Kidney epithelial cell (primary cell): ENCODE measurements around the gene ZNF148. TPM values are rescaled to one million over a fixed set of nuclear protein-coding genes. Genes with fewer than 3 reads are reported as not detected.

Source experiments
- DNase-seq: peaks from one replicate; pipeline ENCODE4 v3.0.0-alpha.2; 2010; ENCODE audit warnings: low read depth
- H3K27me3 ChIP-seq: 2 replicates; pipeline ENCODE4 v1.6.0; 2011; ENCODE audit warnings: low read length; ENCODE audit not compliant: control insufficient read depth, insufficient read depth
- H3K36me3 ChIP-seq: 2 replicates; pipeline ENCODE4 v1.5.1; 2011; ENCODE audit warnings: low read length; ENCODE audit not compliant: control insufficient read depth, insufficient read depth
- H3K4me3 ChIP-seq: 2 replicates; pipeline ENCODE4 v1.5.1; 2011; ENCODE audit warnings: low read depth, mild to moderate bottlenecking, control low read depth, low read length
- total RNA-seq: library from RNA; depleted of rRNA; stranded (reverse); fragments of >200 nt; gene quantifications from 2 replicates; pipeline ENCODE4 v1.2.3, GENCODE V29; 2015
- TF ChIP-seq, protein P1 (sequence below): IDR thresholded peaks from 2 replicates; pipeline ENCODE4 v1.5.1; 2011; ENCODE audit warnings: mild to moderate bottlenecking, moderate library complexity, low read length, control low read depth, inconsistent platforms; ENCODE audit not compliant: insufficient read depth, poor library complexity, severe bottlenecking

Gene ZNF148
- total RNA-seq, 1 donor from 2014 or later = 22.8 TPM

DNA sequence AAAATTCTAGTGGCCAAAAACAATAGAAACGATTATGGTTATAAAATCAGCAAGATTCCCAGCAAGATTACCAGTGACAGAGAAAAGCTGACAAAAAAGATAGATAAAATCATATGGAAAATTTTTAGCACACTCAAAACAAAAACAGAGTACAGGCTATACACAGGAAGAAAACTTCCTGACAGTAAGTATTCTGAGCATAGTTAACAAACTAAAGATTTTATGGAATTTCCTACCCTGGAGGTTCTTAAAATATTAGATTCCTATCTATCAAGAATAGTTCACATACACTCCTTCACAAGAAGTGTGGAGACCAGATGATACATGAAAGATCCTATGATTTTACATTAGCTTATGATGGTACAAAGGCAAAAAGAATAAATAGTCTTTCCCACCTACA lies 50.8 kb downstream of the ZNF148 start:
- H3K27me3 ChIP-seq = no peaks in the 10 kb centered on the region
- TF ChIP-seq, protein P1, sequence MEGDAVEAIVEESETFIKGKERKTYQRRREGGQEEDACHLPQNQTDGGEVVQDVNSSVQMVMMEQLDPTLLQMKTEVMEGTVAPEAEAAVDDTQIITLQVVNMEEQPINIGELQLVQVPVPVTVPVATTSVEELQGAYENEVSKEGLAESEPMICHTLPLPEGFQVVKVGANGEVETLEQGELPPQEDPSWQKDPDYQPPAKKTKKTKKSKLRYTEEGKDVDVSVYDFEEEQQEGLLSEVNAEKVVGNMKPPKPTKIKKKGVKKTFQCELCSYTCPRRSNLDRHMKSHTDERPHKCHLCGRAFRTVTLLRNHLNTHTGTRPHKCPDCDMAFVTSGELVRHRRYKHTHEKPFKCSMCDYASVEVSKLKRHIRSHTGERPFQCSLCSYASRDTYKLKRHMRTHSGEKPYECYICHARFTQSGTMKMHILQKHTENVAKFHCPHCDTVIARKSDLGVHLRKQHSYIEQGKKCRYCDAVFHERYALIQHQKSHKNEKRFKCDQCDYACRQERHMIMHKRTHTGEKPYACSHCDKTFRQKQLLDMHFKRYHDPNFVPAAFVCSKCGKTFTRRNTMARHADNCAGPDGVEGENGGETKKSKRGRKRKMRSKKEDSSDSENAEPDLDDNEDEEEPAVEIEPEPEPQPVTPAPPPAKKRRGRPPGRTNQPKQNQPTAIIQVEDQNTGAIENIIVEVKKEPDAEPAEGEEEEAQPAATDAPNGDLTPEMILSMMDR = no peak
- no peak for DNase-seq
- H3K36me3 ChIP-seq = no peaks in the 10 kb centered on the region
- H3K4me3 ChIP-seq = no peak overlapping the region

DNA sequence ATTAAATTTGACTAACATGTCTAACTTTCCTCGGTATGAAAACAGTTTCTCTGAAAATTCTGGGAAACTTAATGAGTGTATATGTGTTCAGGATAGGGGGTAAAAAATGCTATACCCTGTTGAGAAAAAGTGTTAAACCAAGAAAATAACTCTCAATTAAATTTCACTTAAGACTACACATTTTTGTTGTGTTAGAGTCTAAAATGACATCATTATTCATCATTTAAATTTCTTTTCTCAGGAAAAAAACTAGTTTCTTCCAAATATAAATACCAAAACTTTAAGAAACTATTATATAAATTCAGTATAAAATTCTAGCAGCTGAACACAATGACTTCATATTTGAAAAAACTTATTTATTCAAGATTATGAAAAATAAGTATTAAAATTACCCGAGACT lies 52.2 kb downstream of the ZNF148 start:
- no peaks in the 10 kb centered on the region for H3K27me3 ChIP-seq
- no peaks in the 10 kb centered on the region for H3K36me3 ChIP-seq
- TF ChIP-seq, protein P1 = no peak
- DNase-seq = no peak
- no peak overlapping the region for H3K4me3 ChIP-seq

DNA sequence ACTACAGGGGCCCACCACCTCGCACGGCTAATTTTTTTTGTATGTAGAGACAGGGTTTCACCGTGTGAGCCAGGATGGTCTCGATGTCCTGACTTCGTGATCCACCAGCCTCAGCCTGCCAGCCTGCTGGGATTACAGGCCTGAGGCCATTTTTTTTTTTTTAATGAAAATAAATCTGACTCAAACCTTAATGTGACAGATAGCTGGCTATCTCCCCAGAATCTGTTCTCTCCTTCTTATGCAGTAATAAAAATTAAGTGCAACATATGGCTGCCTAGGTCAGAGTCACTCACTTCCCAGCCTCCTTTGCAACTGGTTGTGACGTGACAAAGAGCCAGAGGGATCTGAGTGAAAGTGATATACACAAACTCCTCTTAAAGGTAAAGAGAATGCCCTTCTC lies 53.0 kb downstream of the ZNF148 start:
- no peak overlapping the region for H3K4me3 ChIP-seq
- no peak for DNase-seq
- TF ChIP-seq, protein P1 = no peak
- no peaks in the 10 kb centered on the region for H3K36me3 ChIP-seq
- H3K27me3 ChIP-seq = no peaks in the 10 kb centered on the region

DNA sequence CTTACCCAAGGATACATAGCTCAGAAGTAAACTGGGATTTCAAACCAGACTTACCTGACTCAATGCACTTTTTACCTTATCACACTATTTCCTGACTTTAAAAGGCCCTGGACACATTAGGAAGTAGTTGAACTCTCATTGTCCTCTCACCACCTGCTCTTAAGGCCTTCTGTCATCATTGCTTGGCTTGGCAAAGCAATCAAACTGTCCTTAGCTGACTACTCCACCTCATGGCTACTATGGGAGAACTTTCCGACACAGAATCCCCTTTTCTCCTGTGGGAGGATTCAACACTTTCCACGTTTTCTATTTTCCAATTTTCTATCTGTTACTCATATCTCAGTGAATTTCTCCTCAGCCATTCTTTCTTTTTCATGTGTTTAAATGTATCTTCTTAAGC lies 55.4 kb downstream of the ZNF148 start:
- no peak for DNase-seq

DNA sequence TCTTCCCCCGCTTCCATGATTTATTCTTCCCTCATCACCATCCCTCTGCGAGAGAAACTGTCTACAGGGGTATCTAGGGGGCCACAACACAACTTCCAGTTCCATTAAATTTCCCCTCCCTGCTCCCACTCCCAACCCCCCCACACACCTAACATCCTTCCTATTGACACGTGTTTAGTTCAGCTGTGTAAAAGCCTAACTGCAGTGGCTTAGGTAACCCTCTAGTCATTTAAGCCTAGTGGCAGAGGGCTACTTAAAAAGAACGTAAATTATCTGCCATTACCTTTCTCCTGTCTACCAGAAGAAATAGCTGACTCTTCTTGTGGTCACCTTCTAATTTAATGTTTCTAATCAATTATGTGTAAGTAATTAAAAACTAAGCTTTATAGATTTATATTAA lies 56.3 kb downstream of the ZNF148 start:
- no peaks in the 10 kb centered on the region for H3K27me3 ChIP-seq
- no peaks in the 10 kb centered on the region for H3K36me3 ChIP-seq
- no peak for DNase-seq
- H3K4me3 ChIP-seq = no peak overlapping the region
- TF ChIP-seq, protein P1 = no peak

More for the DNA sequence above, 55.4 kb downstream of the ZNF148 start:
- no peak overlapping the region for H3K4me3 ChIP-seq
- TF ChIP-seq, protein P1 = no peak
- H3K27me3 ChIP-seq = no peaks in the 10 kb centered on the region
- no peaks in the 10 kb centered on the region for H3K36me3 ChIP-seq

DNA sequence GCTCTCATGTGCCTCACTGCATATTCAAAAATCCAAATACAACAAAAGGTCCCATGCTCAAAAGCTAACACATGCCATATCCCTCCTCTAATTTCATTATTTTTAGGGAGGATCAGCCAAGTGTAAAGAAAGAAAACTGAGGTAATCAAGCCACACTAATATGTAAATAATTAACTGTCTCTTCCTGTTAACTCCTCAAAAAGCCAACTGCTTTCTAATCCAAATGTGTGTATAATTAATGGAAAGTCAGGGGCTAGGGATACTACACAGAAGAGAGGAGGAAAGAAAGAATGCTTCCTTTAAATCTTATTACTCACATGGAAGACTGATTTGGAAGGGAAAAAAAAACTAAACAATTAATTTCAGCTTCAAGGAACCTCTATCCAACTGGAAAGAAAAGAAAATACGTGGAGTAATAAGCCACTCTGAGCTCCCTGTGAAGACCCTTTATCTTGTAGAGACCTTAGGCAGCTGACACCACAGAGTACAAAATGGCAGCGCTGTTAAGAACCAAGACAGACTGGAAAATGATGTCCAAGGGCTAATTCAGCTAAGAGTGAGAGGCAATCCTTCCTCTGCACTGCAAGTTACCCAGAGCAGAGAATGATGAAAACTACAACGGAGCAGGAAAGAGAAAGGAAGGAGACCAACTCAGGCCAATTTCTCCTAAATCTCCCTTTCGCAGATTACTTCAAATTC lies 56.8 kb downstream of the ZNF148 start:
- peak; percentile 39 for DNase-seq
- no peaks in the 10 kb centered on the region for H3K27me3 ChIP-seq
- TF ChIP-seq, protein P1 = no peak
- H3K36me3 ChIP-seq = no peaks in the 10 kb centered on the region
- no peak overlapping the region for H3K4me3 ChIP-seq
